ENCODE measurements around the gene GFRA1. TPM values are rescaled to one million over a fixed set of nuclear protein-coding genes. Genes with fewer than 3 reads are reported as not detected.

Gene GFRA1
- polyA plus RNA-seq, 2 of the 4 experiments (the other 2 are of a cell fraction) = 4.0 to 9.5 TPM

- WGBS (ENCODE audit: missing lambda C conversion rate) = 15% methylated on average over 4 of the region's 4 CpGs
- ChIA-PET CTCF (no interaction called here), POLR2A (no interaction called here)
- no peak overlapping the region for H3K4me3 ChIP-seq
- no peaks in the 10 kb centered on the region for H3K4me1 ChIP-seq
- H3K4me2 ChIP-seq = no peak overlapping the region
- DNase-seq (ENCODE audit: low read depth in 1 of 2, low spot score in 1 of 2) = no peak
- H3K9me3 ChIP-seq = no peaks in the 10 kb centered on the region
- ATAC-seq = no peak
- no peak overlapping the region for H3K27ac ChIP-seq
- TF ChIP-seq CHD2 (IDR thresholded peaks at IDR 0.05; ENCODE audit: low read length, partially characterized antibody) (no peak), NFE2L2 (conservative IDR thresholded peaks at IDR 0.05; ENCODE audit: low read length) (no peak), POLR2A (IDR thresholded peaks at IDR 0.05; ENCODE audit: low read length) (no peak)
- TF ChIP-seq, protein P1, sequence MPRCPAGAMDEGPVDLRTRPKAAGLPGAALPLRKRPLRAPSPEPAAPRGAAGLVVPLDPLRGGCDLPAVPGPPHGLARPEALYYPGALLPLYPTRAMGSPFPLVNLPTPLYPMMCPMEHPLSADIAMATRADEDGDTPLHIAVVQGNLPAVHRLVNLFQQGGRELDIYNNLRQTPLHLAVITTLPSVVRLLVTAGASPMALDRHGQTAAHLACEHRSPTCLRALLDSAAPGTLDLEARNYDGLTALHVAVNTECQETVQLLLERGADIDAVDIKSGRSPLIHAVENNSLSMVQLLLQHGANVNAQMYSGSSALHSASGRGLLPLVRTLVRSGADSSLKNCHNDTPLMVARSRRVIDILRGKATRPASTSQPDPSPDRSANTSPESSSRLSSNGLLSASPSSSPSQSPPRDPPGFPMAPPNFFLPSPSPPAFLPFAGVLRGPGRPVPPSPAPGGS (IDR thresholded peaks at IDR 0.05) = no peak
- FAIRE-seq = no peak
These were observed 167.7 kb downstream of the GFRA1 start for GRCh38 chr10:116105264-116105663.

DNA sequence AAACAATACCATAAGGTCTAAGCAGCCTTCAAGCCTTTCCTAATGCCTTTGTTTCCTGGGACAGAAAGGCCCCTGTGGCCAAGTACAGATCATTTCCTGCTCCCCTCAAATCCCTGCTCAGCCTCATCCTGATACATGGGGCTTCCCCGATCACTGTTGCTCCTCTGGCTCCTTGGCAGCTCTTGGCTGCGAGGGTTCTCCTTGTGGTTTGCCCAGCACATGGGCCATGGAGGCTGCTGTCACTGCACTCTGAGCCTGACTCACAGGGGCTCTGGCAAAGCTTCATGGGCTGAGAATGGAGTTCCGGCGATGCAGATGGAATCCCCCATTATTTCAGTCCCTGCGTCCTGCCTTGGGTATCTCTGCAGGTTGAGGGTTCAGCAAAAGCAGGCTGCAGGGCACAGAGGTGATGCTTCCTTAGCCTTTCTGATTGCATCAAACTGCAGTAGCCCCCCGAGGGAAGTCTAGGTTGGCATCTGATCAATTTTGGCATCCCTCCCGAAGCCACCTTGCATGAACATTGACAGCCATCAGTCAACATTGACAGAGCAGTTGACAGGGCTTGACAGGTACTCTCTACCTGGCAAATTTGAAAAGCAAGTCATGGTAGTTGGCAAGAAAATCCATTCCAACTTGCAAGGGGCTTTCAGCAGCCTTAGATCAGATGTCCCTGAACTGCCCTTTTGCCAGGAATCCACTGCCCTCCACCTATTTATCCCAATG, 168.6 kb downstream of the GFRA1 start:
- no peak for ATAC-seq
- no peak for DNase-seq (ENCODE audit: low read depth in 1 of 2, low spot score in 1 of 2)
- H3K4me3 ChIP-seq = no peak overlapping the region
- H3K27ac ChIP-seq = no peak overlapping the region
- ChIA-PET CTCF (no interaction called here), POLR2A (no interaction called here)
- TF ChIP-seq BHLHE40 (IDR thresholded peaks at IDR 0.05; ENCODE audit: low read depth, low read length) = no peak
- no peak for TF ChIP-seq E2F6 (IDR thresholded peaks at IDR 0.05; ENCODE audit: borderline replicate concordance, low read depth)
- TF ChIP-seq NR3C1 (IDR thresholded peaks at IDR 0.05) = no peak
- TF ChIP-seq POLR2AphosphoS2 (conservative IDR thresholded peaks at IDR 0.05; ENCODE audit: low read length) = no peak
- no peak for TF ChIP-seq MAZ (IDR thresholded peaks at IDR 0.05; ENCODE audit: borderline replicate concordance, low read depth, low read length)
- TF ChIP-seq, protein P2, sequence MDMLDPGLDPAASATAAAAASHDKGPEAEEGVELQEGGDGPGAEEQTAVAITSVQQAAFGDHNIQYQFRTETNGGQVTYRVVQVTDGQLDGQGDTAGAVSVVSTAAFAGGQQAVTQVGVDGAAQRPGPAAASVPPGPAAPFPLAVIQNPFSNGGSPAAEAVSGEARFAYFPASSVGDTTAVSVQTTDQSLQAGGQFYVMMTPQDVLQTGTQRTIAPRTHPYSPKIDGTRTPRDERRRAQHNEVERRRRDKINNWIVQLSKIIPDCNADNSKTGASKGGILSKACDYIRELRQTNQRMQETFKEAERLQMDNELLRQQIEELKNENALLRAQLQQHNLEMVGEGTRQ (IDR thresholded peaks at IDR 0.05) = no peak
- TF ChIP-seq FOXS1 (CRISPR knock-in tag; IDR thresholded peaks at IDR 0.05) = no peak
- no peak for TF ChIP-seq EHMT2 (IDR thresholded peaks at IDR 0.05; ENCODE audit: low read depth)
- no peak for TF ChIP-seq CHD4 (IDR thresholded peaks at IDR 0.05; ENCODE audit: borderline replicate concordance)
- no peak for TF ChIP-seq ZSCAN20 (CRISPR knock-in tag; IDR thresholded peaks at IDR 0.05)
- TF ChIP-seq PBX3 (IDR thresholded peaks at IDR 0.05) = no peak
- no peak for TF ChIP-seq CBX2 (IDR thresholded peaks at IDR 0.05; ENCODE audit: borderline replicate concordance, low read depth)
- TF ChIP-seq, protein P3, sequence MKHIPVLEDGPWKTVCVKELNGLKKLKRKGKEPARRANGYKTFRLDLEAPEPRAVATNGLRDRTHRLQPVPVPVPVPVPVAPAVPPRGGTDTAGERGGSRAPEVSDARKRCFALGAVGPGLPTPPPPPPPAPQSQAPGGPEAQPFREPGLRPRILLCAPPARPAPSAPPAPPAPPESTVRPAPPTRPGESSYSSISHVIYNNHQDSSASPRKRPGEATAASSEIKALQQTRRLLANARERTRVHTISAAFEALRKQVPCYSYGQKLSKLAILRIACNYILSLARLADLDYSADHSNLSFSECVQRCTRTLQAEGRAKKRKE (CRISPR knock-in tag; IDR thresholded peaks at IDR 0.05; ENCODE audit: low read depth) = no peak
- no peak for TF ChIP-seq REST (IDR thresholded peaks at IDR 0.05)
- no peak for TF ChIP-seq MAFK (IDR thresholded peaks at IDR 0.05; ENCODE audit: partially characterized antibody)
- no peak for TF ChIP-seq EP300 (IDR thresholded peaks at IDR 0.05)
- TF ChIP-seq ESRRA (IDR thresholded peaks at IDR 0.05; ENCODE audit: borderline replicate concordance, low read length) = no peak
- no peak for TF ChIP-seq CEBPB (IDR thresholded peaks at IDR 0.05)
- WGBS (ENCODE audit: missing lambda C conversion rate) = 33% methylated on average over 4 of the region's 7 CpGs
- no peak for FAIRE-seq
- H3K9me3 ChIP-seq = no peaks in the 10 kb centered on the region
- no peaks in the 10 kb centered on the region for H3K4me1 ChIP-seq
- H3K4me2 ChIP-seq = no peak overlapping the region
